Retinal pigment epithelial cell (primary cell): ENCODE measurements around the gene TTLL10.

Source experiments
- DNase-seq: peaks from one replicate; pipeline ENCODE4 v3.0.0-alpha.2; 2010; ENCODE audit warnings: low read depth
- H3K4me3 ChIP-seq: 2 replicates; pipeline ENCODE4 v1.5.1; 2011; ENCODE audit warnings: mild to moderate bottlenecking, low read length, control low read depth, moderate library complexity
- TF ChIP-seq, protein P1 (sequence below): conservative IDR thresholded peaks from 2 replicates; pipeline ENCODE4 v1.5.1; 2011; ENCODE audit warnings: low read depth, low read length, control low read depth, inconsistent platforms

Gene TTLL10

DNA sequence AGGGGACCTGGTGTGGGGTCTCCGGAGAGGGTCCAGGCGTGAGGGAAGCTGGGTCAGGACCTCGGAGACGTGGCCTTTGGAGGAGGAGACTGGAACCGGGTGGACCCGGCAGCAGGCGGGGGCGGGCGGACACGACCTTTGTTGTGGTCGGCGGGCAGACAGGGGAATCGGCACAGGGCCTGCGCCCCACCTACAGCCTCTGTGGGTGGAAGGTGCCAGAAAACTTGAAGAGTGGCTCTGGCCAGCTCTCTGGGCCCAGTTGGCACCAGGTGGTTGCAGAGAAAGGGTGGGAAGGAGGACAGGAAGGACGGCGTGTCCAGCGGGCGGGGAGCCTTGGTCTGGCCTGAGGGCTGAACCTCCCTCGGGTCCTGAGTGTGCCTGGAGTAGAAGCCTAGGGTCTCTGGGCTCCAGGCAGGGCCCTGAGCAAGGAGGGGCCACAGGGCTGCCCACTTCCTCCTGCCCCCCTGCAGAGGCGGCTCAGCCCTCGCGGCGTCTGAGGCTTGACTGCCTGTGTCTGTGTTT, 7.7 kb upstream of the TTLL10 start:
- TF ChIP-seq, protein P1, sequence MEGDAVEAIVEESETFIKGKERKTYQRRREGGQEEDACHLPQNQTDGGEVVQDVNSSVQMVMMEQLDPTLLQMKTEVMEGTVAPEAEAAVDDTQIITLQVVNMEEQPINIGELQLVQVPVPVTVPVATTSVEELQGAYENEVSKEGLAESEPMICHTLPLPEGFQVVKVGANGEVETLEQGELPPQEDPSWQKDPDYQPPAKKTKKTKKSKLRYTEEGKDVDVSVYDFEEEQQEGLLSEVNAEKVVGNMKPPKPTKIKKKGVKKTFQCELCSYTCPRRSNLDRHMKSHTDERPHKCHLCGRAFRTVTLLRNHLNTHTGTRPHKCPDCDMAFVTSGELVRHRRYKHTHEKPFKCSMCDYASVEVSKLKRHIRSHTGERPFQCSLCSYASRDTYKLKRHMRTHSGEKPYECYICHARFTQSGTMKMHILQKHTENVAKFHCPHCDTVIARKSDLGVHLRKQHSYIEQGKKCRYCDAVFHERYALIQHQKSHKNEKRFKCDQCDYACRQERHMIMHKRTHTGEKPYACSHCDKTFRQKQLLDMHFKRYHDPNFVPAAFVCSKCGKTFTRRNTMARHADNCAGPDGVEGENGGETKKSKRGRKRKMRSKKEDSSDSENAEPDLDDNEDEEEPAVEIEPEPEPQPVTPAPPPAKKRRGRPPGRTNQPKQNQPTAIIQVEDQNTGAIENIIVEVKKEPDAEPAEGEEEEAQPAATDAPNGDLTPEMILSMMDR: no peak
- no peak for DNase-seq
- H3K4me3 ChIP-seq: no peak overlapping the region

DNA sequence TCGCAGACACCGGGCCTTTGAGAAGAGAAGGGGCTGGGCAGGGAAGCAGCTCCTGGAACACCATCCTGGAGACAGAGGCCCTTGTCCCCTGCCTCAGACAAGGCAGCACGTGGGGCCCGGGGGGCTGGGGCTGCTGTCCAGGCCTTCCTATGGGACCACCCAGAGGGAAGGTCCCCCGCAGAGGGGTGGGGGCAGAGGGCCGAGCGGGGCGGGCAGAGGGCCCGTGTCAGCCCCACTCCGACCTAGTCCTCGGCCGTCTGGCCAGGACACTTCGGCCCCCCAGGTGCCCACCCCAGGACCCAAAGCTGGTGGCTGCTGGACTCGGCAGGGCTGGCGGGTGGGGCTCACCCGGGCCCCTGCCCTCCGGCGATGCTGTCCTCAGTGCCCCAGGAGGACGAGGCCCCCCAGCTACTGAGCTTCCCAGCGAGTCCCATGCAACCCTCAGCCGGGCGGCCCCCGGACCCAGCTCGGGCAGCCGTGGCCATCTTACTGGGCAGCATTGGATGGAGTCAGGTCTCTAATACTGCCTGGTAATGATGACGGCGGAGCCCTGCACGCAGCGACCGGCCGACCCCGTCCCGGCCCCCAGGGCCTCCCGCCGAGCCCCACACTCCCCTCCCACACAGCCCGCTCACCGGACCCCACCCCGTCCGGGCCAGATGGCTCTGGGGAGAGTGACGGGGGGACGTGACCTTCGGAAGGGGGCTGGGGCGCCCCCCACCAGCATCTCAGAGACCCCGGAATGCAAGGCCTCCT, 6.9 kb upstream of the TTLL10 start:
- TF ChIP-seq, protein P1: no peak
- H3K4me3 ChIP-seq: no peak overlapping the region
- no peak for DNase-seq

DNA sequence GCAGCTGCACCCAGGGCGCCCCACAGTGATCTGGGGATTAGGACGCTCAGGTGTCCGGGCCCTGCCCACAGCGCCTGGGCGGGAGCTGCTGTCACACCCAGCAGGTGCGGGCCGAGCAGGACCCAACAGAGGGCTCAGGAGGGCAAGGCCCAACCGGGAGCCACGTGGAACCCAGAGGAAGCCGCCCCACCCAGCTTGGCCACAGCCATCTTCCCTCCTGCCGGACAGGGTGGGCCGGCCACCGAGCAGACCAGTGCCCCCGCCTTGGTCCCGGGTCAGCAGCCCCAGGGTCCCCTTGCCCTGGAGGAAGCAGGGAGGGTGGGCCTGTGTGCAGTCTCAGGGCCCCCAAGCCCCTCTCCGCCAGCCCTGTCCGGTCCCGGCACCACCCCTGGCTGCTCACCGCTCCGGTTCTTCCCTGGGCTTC, 6.3 kb upstream of the TTLL10 start:
- no peak for DNase-seq
- TF ChIP-seq, protein P1: no peak
- H3K4me3 ChIP-seq: no peak overlapping the region

DNA sequence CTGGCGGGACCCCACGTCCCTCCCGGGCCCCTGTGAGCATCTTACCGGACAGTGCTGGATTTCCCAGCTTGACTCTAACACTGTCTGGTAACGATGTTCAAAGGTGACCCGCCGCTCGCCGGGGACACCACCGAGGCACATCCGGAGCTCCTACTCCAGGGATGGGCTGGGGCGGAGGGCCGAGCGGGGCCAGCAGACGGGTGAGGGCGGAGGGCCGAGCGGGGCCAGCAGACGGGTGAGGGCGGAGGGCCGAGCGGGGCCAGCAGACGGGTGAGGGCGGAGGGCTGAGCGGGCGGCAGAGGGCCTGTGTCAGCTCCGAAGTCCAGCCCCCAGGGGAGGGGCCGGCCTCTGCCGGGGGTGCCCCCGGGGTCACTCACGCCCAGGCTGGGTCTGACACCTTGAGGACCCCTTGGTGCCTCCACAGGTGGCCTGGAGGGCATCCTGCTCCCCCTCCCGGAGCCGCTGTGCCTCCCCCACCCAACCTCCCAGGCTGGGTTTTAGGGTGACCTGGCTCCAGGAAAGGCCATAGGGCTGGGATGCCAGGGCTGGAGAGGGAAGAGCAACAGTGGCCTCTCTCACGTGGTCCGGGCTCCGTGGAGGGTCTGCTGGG, 5.7 kb upstream of the TTLL10 start:
- DNase-seq: no peak
- H3K4me3 ChIP-seq: no peak overlapping the region
- TF ChIP-seq, protein P1: no peak

DNA sequence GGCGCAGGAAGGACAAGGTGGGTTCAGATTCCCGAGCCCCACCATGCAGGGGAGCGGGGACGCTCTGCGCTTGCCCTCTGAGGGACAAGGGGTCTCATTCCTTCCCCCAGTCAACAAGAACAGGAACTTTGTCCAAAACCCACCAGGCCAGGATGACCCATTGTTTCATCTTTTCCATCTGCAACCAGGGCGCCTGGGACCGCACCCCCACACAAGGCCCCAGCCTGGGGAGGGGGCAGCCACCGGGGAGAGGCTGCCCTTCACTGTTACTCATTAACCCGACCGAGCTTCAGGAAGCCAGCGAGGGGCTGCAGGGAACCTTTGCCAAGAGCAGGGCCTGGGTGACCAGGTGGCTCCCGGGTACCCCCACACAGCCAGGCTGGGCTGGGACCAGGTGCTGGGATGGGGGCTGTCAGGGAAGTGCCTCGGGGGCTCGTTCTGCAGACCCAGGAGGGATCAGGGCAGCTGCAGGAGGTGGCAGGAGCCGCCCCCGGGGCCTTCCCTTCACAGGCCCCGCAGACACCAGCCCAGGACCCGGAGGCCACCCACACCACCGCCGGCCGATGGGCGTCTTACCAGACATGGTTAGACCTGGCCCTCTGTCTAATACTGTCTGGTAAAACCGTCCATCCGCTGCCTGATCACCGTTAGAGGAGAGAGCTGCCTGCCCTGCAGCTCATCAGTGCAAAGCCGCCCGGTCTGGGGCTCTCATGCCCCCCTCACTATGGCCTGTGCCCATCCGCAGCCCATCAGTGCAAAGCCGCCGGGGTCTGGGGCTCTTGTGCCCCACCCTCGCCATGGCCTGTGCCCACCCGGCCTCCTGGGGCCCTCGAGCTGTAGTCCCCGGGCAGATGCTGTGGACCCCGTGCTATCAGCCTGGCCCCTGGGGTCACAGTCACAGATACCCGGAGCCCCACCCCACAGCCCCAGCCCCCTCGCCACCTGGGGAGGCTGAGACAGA, 4.9 kb upstream of the TTLL10 start:
- TF ChIP-seq, protein P1: no peak
- DNase-seq: no peak
- H3K4me3 ChIP-seq: no peak overlapping the region

DNA sequence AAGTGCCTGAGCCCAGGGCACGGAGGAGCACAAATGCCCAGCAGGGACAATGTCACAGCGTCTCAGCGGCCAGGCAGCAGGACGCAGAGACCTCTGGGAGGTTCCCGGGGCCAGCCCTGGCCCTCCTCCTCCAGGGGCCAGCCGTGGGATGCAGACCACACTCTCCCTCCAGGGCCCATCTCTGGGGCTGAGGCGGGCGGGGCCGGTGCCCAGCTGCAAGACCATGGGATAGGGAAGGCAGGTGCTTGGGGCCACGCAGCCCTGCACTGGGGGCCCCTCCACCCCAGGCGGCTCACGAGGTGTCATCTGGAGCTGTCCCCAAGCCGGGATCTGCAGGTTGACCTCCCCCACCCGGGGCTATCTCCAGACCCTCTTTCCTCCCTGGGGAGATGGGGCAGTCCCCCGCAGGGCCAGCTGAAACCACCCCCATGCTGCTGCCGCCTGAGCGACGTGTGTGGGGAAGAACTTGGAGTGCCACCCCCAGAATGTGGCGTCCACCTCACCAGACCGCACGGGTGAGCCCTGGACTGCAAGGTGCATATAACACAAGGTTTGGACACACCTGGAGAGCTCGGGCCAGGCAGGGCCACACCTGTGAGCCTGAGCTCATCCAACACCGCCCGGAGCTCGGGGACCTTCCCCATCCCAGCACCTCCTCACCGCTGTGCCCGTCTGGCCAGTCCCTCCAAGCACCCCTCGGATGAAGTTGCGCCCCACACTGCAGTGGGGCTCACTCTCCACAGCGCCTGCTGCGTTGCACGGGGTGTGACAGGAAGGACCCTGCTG, 4.1 kb upstream of the TTLL10 start:
- DNase-seq: no peak
- TF ChIP-seq, protein P1: no peak
- H3K4me3 ChIP-seq: no peak overlapping the region
